Trophoblast cell (in vitro differentiated cells and primary cell): ENCODE data around the gene NPHP4.

Source experiments
- DNase-seq, 2 donors: peaks; one replicate each; pipeline ENCODE4 v3.0.0-alpha.2; 2016
- H2AFZ ChIP-seq: 2 replicates; pipeline ENCODE4 v1.6.1; 2013; ENCODE audit warnings: low read length, moderate library complexity, mild to moderate bottlenecking; ENCODE audit not compliant: insufficient read depth, poor library complexity
- H2AK5ac ChIP-seq: 2 replicates; pipeline ENCODE4 v1.6.1; 2013; ENCODE audit warnings: mild to moderate bottlenecking, low read length
- H2BK120ac ChIP-seq: 2 replicates; pipeline ENCODE4 v1.6.1; 2013; ENCODE audit warnings: low read length, mild to moderate bottlenecking, moderate library complexity; ENCODE audit not compliant: insufficient read depth, poor library complexity
- H2BK12ac ChIP-seq: 2 replicates; pipeline ENCODE4 v1.6.1; 2013; ENCODE audit warnings: mild to moderate bottlenecking, low read length, moderate library complexity
- H2BK5ac ChIP-seq: 2 replicates; pipeline ENCODE4 v1.6.1; 2013; ENCODE audit warnings: low read length, low read depth, moderate library complexity, mild to moderate bottlenecking; ENCODE audit not compliant: poor library complexity
- H3K14ac ChIP-seq: 2 replicates; pipeline ENCODE4 v1.6.1; 2013; ENCODE audit warnings: mild to moderate bottlenecking, low read length
- H3K18ac ChIP-seq: 2 replicates; pipeline ENCODE4 v1.6.1; 2013; ENCODE audit warnings: mild to moderate bottlenecking, low read length
- H3K23ac ChIP-seq: 2 replicates; pipeline ENCODE4 v1.6.1; 2013; ENCODE audit warnings: low read length
- H3K27ac ChIP-seq: 2 replicates; pipeline ENCODE4 v1.5.1; 2013; ENCODE audit warnings: low read depth, mild to moderate bottlenecking, inconsistent platforms, low read length, moderate library complexity
- H3K27me3 ChIP-seq: 2 replicates; pipeline ENCODE4 v1.6.1; 2013; ENCODE audit warnings: inconsistent platforms, mild to moderate bottlenecking, low read length, moderate library complexity; ENCODE audit not compliant: insufficient read depth
- H3K36me3 ChIP-seq, 2 experiments: 1 replicate in 1 of 2; 2 replicates in 1 of 2; pipeline ENCODE4 v1.6.1; 2013; ENCODE audit warnings: low read length in 2 of 2, mild to moderate bottlenecking in 2 of 2, moderate library complexity in 1 of 2; ENCODE audit not compliant: insufficient read depth in 2 of 2, control insufficient read depth in 1 of 2
- H3K4ac ChIP-seq: 2 replicates; pipeline ENCODE4 v1.6.1; 2013; ENCODE audit warnings: low read depth, mild to moderate bottlenecking, low read length, moderate library complexity
- H3K4me1 ChIP-seq, 2 experiments: 1 replicate in 1 of 2; 2 replicates in 1 of 2; pipeline ENCODE4 v1.6.1; 2013; ENCODE audit warnings: low read length in 2 of 2, mild to moderate bottlenecking in 2 of 2, moderate library complexity in 1 of 2; ENCODE audit not compliant: insufficient read depth in 2 of 2, control insufficient read depth in 1 of 2
- H3K4me2 ChIP-seq: 2 replicates; pipeline ENCODE4 v1.6.1; 2013; ENCODE audit warnings: inconsistent platforms, mild to moderate bottlenecking, low read length, moderate library complexity
- H3K4me3 ChIP-seq: 2 replicates; pipeline ENCODE4 v1.5.1; 2013; ENCODE audit warnings: mild to moderate bottlenecking, low read depth, low read length, inconsistent platforms
- H3K79me1 ChIP-seq: one replicate; pipeline ENCODE4 v1.6.1; 2013; ENCODE audit warnings: low read length
- H3K79me2 ChIP-seq: 2 replicates; pipeline ENCODE4 v1.6.1; 2013; ENCODE audit warnings: low read length, mild to moderate bottlenecking; ENCODE audit not compliant: control insufficient read depth, insufficient read depth, poor library complexity
- H3K9ac ChIP-seq: 2 replicates; pipeline ENCODE4 v1.6.1; 2013; ENCODE audit warnings: mild to moderate bottlenecking, low read length
- H3K9me3 ChIP-seq: 2 replicates; pipeline ENCODE4 v1.6.1; 2013; ENCODE audit warnings: low read depth, mild to moderate bottlenecking, control low read depth, inconsistent platforms, low read length; ENCODE audit not compliant: insufficient read depth
- H4K12ac ChIP-seq: 2 replicates; pipeline ENCODE4 v1.6.1; 2013; ENCODE audit warnings: low read depth, mild to moderate bottlenecking, low read length, moderate library complexity
- H4K8ac ChIP-seq: 2 replicates; pipeline ENCODE4 v1.6.1; 2013; ENCODE audit warnings: low read depth, mild to moderate bottlenecking, low read length, moderate library complexity
- H4K91ac ChIP-seq: one replicate; pipeline ENCODE4 v1.6.1; 2013; ENCODE audit warnings: low read depth, mild to moderate bottlenecking, low read length, moderate library complexity
- WGBS: extraction: QIAGEN DNeasy Blood & Tissue Kit; methylation state at CpG from one replicate; pipeline ENCODE4 v1.1.7; 2013; ENCODE audit warnings: missing lambda C conversion rate; ENCODE audit not compliant: insufficient read length, insufficient coverage; ENCODE audit errors: extremely low coverage; 5-methylcytosine and 5-hydroxymethylcytosine counted together

NPHP4 gene

GRCh38 chr1:5880630-5881405 is 111.4 kb downstream of the NPHP4 start:
- Histone ChIP-seq H4K12ac (no peak overlapping the region), H3K9ac (no peak overlapping the region), H3K79me1 (no peaks in the 10 kb centered on the region), H3K4ac (no peak overlapping the region), H3K4me2 (no peak overlapping the region), H3K79me2 (no peaks in the 10 kb centered on the region), H3K4me3 (no peak overlapping the region), H3K14ac (no peak overlapping the region), H2BK12ac (no peak overlapping the region), H2AFZ (no peak overlapping the region), H4K8ac (no peak overlapping the region), H3K27ac (no peak overlapping the region), H3K23ac (no peak overlapping the region), H3K18ac (no peak overlapping the region), H4K91ac (no peak overlapping the region), H3K9me3 (peaks cover 7% of the 10 kb centered on the region), H2AK5ac (no peak overlapping the region), H2BK5ac (no peak overlapping the region), H3K27me3 (no peaks in the 10 kb centered on the region), H3K36me3 (peaks cover 0 to 4% of the 10 kb centered on the region in 2 experiments), H3K4me1 (peaks cover 0 to 2% of the 10 kb centered on the region in 2 experiments), H2BK120ac (no peak overlapping the region)
- WGBS = no CpG with 5 or more reads among the region's 25 CpGs
- DNase-seq = no peak

GRCh38 chr1:5879421-5879820 is 112.8 kb downstream of the NPHP4 start:
- no peak overlapping the region for H2AK5ac ChIP-seq
- no peak overlapping the region for H3K14ac ChIP-seq
- H3K27ac ChIP-seq = no peak overlapping the region
- no peak for DNase-seq
- H2BK5ac ChIP-seq = no peak overlapping the region
- no peaks in the 10 kb centered on the region for H3K79me1 ChIP-seq
- H3K4me2 ChIP-seq = no peak overlapping the region
- H3K4me1 ChIP-seq = peaks cover 0 to 2% of the 10 kb centered on the region in 2 experiments
- H3K36me3 ChIP-seq = peaks cover 0 to 8% of the 10 kb centered on the region in 2 experiments
- no peak overlapping the region for H3K4me3 ChIP-seq
- no peaks in the 10 kb centered on the region for H3K79me2 ChIP-seq
- no peak overlapping the region for H4K12ac ChIP-seq
- no peak overlapping the region for H2BK120ac ChIP-seq
- H3K9ac ChIP-seq = no peak overlapping the region
- no peaks in the 10 kb centered on the region for H3K27me3 ChIP-seq
- H2AFZ ChIP-seq = no peak overlapping the region
- H4K8ac ChIP-seq = no peak overlapping the region
- no peak overlapping the region for H2BK12ac ChIP-seq
- WGBS = no CpG with 5 or more reads among the region's 7 CpGs
- no peak overlapping the region for H3K23ac ChIP-seq
- no peak overlapping the region for H3K4ac ChIP-seq
- H3K9me3 ChIP-seq = peaks cover 7% of the 10 kb centered on the region
- no peak overlapping the region for H4K91ac ChIP-seq
- H3K18ac ChIP-seq = no peak overlapping the region

DNA sequence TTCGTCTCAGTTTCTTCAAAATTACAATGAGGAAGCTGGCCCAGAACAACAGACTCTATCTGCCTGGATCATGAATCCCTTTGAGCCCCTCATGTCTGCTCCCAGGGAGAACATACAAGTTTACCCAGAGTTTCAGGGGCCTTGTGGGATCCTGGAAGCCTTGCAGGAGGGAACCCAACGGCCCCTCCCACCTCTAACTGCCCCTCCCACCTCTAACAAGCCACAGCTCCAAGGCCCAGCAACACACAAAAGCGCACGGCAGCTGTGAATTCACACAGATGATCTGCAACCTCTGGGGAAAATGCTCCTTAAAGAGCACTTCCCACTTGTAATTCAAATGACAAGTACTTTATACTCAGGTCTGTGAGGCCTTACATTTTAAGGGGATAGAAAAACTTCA is 113.3 kb downstream of the NPHP4 start:
- no peak overlapping the region for H2BK120ac ChIP-seq
- no peak overlapping the region for H3K14ac ChIP-seq
- no peaks in the 10 kb centered on the region for H3K79me2 ChIP-seq
- H3K79me1 ChIP-seq = no peaks in the 10 kb centered on the region
- H3K36me3 ChIP-seq = peaks cover 0 to 11% of the 10 kb centered on the region in 2 experiments
- no peak overlapping the region for H2AFZ ChIP-seq
- H3K23ac ChIP-seq = no peak overlapping the region
- no peak overlapping the region for H3K4ac ChIP-seq
- H2AK5ac ChIP-seq = no peak overlapping the region
- H4K12ac ChIP-seq = no peak overlapping the region
- H2BK5ac ChIP-seq = no peak overlapping the region
- no peak overlapping the region for H3K4me2 ChIP-seq
- WGBS = no CpG with 5 or more reads among the region's 4 CpGs
- no peak for DNase-seq
- no peak overlapping the region for H4K91ac ChIP-seq
- no peak overlapping the region for H4K8ac ChIP-seq
- no peaks in the 10 kb centered on the region for H3K27me3 ChIP-seq
- no peak overlapping the region for H3K18ac ChIP-seq
- no peak overlapping the region for H3K4me3 ChIP-seq
- H3K4me1 ChIP-seq = peaks cover 0 to 2% of the 10 kb centered on the region in 2 experiments
- H3K27ac ChIP-seq = no peak overlapping the region
- no peak overlapping the region for H3K9ac ChIP-seq
- peaks cover 7% of the 10 kb centered on the region for H3K9me3 ChIP-seq
- H2BK12ac ChIP-seq = no peak overlapping the region

- H2BK5ac ChIP-seq = no peak overlapping the region
- no peak overlapping the region for H3K27ac ChIP-seq
- no peak overlapping the region for H3K14ac ChIP-seq
- peaks cover 6% of the 10 kb centered on the region for H3K9me3 ChIP-seq
- H3K18ac ChIP-seq = no peak overlapping the region
- H3K4me3 ChIP-seq = no peak overlapping the region
- no peak overlapping the region for H2AFZ ChIP-seq
- H3K79me1 ChIP-seq = no peaks in the 10 kb centered on the region
- no peak overlapping the region for H3K23ac ChIP-seq
- H3K79me2 ChIP-seq = no peaks in the 10 kb centered on the region
- no peak overlapping the region for H2AK5ac ChIP-seq
- no peak overlapping the region for H4K12ac ChIP-seq
- no peak for DNase-seq
- H3K4ac ChIP-seq = no peak overlapping the region
- no peaks in the 10 kb centered on the region for H3K27me3 ChIP-seq
- H4K91ac ChIP-seq = no peak overlapping the region
- peaks cover 0 to 11% of the 10 kb centered on the region in 2 experiments for H3K36me3 ChIP-seq
- no peak overlapping the region for H4K8ac ChIP-seq
- H2BK12ac ChIP-seq = no peak overlapping the region
- H2BK120ac ChIP-seq = no peak overlapping the region
- no peak overlapping the region for H3K9ac ChIP-seq
- H3K4me2 ChIP-seq = no peak overlapping the region
- no CpG with 5 or more reads among the region's 20 CpGs for WGBS
- peaks cover 0 to 2% of the 10 kb centered on the region in 2 experiments for H3K4me1 ChIP-seq
Observed at GRCh38 chr1:5877683-5878530, 114.3 kb downstream of the NPHP4 start.
